Astrocyte (in vitro differentiated cells and primary cell): ENCODE data around the gene EXOC5.
"Not testable (repeated sequence)": the region's sequence is repeated elsewhere in the genome, so short reads cannot be mapped to it uniquely, and the experiment has no call there.

ENCODE experiments used
- EZH2 ChIP-seq: IDR thresholded peaks from 2 replicates; pipeline ENCODE4 v1.6.1; 2012; ENCODE audit warnings: mild to moderate bottlenecking, low read length, inconsistent platforms; ENCODE audit not compliant: insufficient read depth
- TF ChIP-seq, protein P1 (sequence below): IDR thresholded peaks from 2 replicates; pipeline ENCODE4 v1.5.1; 2011; ENCODE audit warnings: low read depth, mild to moderate bottlenecking, inconsistent platforms, low read length, moderate library complexity; ENCODE audit not compliant: insufficient read depth

DNA sequence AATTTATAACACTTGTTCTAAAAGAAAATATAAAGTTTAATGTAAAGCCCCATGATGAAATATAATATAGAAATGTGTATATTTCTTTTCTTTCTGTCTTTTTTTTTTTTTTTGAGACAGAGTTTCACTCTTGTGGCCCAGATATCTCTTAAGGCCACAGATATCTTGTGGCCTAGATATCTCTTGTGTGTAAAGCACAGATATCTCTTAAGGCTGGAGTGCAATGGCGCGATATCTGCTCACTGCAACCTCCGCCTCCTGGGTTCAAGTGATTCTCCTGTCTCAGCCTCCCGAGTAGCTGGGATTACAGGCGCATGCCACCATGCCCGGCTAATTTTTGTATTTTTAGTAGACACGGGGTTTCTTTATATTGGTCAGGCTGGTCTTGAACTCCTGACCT is 28.6 kb downstream of the EXOC5 start:
- TF ChIP-seq, protein P1, sequence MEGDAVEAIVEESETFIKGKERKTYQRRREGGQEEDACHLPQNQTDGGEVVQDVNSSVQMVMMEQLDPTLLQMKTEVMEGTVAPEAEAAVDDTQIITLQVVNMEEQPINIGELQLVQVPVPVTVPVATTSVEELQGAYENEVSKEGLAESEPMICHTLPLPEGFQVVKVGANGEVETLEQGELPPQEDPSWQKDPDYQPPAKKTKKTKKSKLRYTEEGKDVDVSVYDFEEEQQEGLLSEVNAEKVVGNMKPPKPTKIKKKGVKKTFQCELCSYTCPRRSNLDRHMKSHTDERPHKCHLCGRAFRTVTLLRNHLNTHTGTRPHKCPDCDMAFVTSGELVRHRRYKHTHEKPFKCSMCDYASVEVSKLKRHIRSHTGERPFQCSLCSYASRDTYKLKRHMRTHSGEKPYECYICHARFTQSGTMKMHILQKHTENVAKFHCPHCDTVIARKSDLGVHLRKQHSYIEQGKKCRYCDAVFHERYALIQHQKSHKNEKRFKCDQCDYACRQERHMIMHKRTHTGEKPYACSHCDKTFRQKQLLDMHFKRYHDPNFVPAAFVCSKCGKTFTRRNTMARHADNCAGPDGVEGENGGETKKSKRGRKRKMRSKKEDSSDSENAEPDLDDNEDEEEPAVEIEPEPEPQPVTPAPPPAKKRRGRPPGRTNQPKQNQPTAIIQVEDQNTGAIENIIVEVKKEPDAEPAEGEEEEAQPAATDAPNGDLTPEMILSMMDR, result not testable (repeated sequence)
- not testable (repeated sequence) for TF ChIP-seq EZH2
